Measurements from ENCODE around the gene CAP2. TPM values are rescaled to one million over a fixed set of nuclear protein-coding genes. Genes with fewer than 3 reads are reported as not detected.
"Not testable (repeated sequence)": the region's sequence is repeated elsewhere in the genome, so short reads cannot be mapped to it uniquely, and the experiment has no call there.

CAP2 gene
- total RNA-seq, 3 donors from 2014 or later: 2.2 to 56.1 (median 3.4) TPM

- H3K36me3 ChIP-seq (ENCODE audit: low read depth): no peaks in the 10 kb centered on the region
- TF ChIP-seq CTCF (IDR thresholded peaks at IDR 0.05): no peak
- H3K4me3 ChIP-seq: no peak overlapping the region
- ATAC-seq: no peak
- intact Hi-C loops (cut with DNase I, micrococcal nuclease): no loop called here
- no peaks in the 10 kb centered on the region for H3K4me1 ChIP-seq (ENCODE audit: low read depth)
- DNase-seq: no peak
- H3K9me3 ChIP-seq: no peaks in the 10 kb centered on the region
These were observed 148.8 kb downstream of the CAP2 start for GRCh38 chr6:17542243-17542642.

DNA sequence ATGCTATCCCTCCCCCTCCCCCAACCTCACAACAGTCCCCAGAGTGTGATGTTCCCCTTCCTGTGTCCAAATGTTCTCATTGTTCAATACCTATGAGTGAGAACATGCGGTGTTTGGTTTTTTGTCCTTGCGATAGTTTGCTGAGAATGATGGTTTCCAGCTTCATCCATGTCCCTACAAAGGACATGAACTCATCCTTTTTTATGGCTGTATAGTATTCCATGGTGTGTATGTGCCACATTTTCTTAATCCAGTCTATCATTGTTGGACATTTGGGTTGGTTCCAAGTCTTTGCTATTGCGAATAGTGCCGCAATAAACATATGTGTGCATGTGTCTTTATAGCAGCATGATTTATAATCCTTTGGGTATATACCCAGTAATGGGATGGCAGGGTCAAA lies 152.3 kb downstream of the CAP2 start:
- H3K9me3 ChIP-seq; intact Hi-C loops (cut with DNase I, micrococcal nuclease); H3K4me1 ChIP-seq (ENCODE audit: low read depth); DNase-seq; H3K36me3 ChIP-seq (ENCODE audit: low read depth); H3K4me3 ChIP-seq; ATAC-seq: not testable (repeated sequence)

- H3K36me3 ChIP-seq (ENCODE audit: low read depth): no peaks in the 10 kb centered on the region
- no peaks in the 10 kb centered on the region for H3K9me3 ChIP-seq
- no peak for TF ChIP-seq CTCF (IDR thresholded peaks at IDR 0.05)
- intact Hi-C loops (cut with DNase I, micrococcal nuclease): no loop called here
- H3K4me1 ChIP-seq (ENCODE audit: low read depth): no peaks in the 10 kb centered on the region
- no peak overlapping the region for H3K4me3 ChIP-seq
- no peak for ATAC-seq
- DNase-seq: no peak
These were observed 158.1 kb downstream of the CAP2 start for GRCh38 chr6:17551383-17551958.

DNA sequence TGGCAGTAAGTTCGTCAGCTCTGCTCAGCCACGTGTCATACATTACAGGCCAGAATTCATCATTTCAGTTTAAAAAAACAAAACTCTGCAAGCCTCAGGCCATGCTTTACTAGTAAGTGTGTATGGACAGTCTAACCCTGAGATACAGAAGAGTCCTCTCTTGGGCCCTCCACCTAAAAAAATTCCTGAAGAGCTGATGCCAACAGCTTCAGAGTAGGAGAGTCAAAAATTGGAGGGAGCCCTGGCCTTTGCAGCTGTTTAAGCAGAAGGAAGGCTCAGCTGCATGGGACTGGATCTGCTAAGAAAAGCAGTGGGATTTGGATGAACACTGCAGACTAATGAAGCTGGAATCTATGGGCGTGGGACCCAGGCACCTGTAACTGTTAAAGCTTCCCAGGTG lies 159.5 kb downstream of the CAP2 start:
- Histone ChIP-seq H3K4me1 (ENCODE audit: low read depth) (no peaks in the 10 kb centered on the region), H3K9me3 (no peaks in the 10 kb centered on the region), H3K4me3 (no peak overlapping the region), H3K36me3 (ENCODE audit: low read depth) (no peaks in the 10 kb centered on the region)
- no peak for TF ChIP-seq CTCF (IDR thresholded peaks at IDR 0.05)
- no peak for ATAC-seq
- no peak for DNase-seq
- intact Hi-C loops (cut with DNase I, micrococcal nuclease): no loop called here

- intact Hi-C loops (cut with DNase I, micrococcal nuclease): no loop called here
- no peaks in the 10 kb centered on the region for H3K36me3 ChIP-seq (ENCODE audit: low read depth)
- no peaks in the 10 kb centered on the region for H3K9me3 ChIP-seq
- no peak overlapping the region for H3K4me3 ChIP-seq
- TF ChIP-seq CTCF (IDR thresholded peaks at IDR 0.05): no peak
- no peaks in the 10 kb centered on the region for H3K4me1 ChIP-seq (ENCODE audit: low read depth)
- ATAC-seq: no peak
- no peak for DNase-seq
These were observed 162.6 kb downstream of the CAP2 start for GRCh38 chr6:17556014-17556413.

- TF ChIP-seq CTCF (IDR thresholded peaks at IDR 0.05): no peak
- no peaks in the 10 kb centered on the region for H3K4me1 ChIP-seq (ENCODE audit: low read depth)
- peaks cover 24% of the 10 kb centered on the region for H3K9me3 ChIP-seq
- no peak for ATAC-seq
- intact Hi-C loops (cut with DNase I, micrococcal nuclease): no loop called here
- no peak overlapping the region for H3K4me3 ChIP-seq
- no peak for DNase-seq
- H3K36me3 ChIP-seq (ENCODE audit: low read depth): no peaks in the 10 kb centered on the region
These were observed 169.2 kb downstream of the CAP2 start for GRCh38 chr6:17562636-17563035.
